HG03558 (cell line): ENCODE measurements around the gene SPATA6L.

Experiments
- ATAC-seq: cut with Tn5 transposase; IDR thresholded peaks from one replicate; pipeline ENCODE4 v1.9.1; 2021; ENCODE audit warnings: moderate number of reproducible peaks; ENCODE audit not compliant: unreplicated experiment; ENCODE audit errors: extremely low read depth

The SPATA6L gene, protein sequence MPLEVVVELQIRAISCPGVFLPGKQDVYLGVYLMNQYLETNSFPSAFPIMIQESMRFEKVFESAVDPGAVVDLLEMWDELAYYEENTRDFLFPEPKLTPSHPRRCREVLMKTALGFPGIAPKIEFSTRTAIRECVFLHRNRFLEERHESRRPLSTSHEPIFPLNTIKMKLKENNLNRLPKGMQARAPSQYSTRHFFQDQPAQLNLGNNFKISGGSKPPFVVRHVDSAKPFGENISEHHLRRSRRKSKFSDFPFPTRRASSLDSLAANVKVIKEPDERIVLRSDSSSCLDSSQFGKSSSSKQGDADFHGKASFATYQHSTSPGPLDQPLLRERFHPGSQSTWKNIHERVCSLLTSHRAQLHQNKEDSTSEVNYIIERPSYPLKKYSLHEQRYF

DNA sequence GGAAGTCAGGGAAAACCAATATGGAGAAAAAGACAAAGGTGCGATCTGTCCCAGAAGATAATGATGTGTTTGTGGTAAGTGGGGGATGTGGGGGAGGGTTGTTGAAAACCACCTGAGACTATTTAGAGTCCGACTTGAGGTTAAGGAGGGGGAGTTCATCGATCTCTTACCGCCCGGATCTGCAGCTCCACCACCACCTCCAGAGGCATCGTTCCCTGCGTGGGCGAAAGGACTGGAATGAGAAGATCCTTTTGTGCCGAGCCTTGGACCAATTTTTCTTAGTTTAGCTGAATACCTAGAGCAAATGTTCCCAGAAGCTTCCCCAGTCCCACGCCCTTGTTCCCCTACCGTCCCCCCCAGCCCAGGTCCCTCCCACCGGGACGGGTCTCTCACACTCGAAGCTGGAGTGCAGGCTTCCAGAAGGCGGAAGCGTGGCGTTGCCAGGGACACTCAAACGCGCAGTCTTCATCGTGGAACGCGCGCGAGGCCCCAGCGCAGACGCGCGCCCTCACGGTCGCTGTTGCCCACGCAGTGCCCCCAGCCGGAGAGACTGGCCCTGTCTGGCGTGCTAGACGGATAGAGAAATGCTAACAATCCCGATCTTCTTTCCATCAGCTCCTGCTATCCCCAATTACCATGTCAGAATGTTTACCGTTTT is at the start of gene SPATA6L:
Gene SPATA6L (minus strand): TSS at position 439 of the 658 bp plus-strand sequence. CDS start 230 bp downstream, at position 209.
- ATAC-seq = no peak

DNA sequence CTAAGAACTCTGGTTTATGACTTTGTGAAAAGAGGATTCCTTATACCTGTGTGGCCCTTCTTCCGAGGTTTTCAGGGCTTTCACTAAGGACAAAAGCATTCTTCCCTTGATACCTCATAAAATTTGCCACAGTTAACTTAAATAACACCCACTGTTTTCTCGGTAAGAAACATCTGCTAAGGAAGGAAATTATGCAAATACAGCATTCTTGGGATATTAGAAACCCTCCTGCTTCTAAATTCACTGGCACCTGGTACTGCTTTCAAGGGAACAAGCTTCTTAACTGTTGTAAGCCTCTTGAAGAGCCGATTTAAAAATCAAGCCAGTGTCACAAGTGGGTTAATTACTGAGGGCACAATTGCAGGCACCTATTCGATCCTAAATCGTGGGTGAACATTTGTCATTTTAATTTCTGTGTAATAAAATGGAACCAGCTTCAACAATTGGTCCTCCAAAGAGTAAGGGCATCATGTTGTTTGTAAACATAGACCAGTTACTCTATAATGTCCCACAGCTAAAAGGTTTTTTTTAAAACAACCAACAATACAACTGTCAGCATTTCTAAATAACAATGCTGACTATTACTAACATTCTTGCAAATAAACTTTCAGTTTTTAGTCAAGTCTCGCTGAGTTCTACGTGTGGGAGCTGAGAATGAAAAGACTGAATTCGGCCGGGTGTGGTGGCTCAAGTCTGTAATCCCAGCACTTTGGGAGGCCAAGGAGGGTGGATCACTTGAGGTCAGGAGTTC is 48.2 kb upstream of the SPATA6L start:
- no peak for ATAC-seq

DNA sequence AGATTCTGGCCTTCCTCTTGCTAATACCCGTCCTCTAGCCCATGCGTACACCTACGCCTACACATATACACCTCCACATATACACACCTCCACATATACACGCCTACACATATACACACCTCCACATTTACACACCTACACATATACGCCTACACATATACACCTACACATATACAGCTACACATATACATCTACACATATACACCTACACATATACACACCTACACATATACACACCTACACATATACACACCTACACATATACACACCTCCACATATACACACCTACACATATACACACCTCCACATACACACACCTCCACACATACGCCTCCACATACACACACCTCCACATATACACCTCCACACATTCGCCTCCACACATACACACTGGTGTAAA is 47.6 kb upstream of the SPATA6L start:
- ATAC-seq = no peak

DNA sequence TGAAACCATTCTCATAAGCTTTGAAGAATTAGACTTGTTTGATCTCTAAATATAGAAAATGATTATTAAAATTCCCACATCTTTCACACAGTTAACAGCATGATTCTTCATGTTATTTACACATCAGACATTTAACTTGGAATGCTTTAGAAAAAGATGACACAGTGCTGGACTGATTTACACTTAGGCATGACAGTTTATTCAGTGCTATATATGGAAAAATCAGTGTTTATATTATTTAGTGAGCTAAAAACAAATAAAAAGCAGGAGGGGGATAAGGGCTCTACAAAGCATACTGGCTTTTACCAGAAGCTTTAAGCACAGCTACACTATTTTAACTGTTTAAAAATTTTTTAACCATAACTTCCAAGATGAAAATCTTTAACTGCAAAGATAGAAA is 43.1 kb upstream of the SPATA6L start:
- no peak for ATAC-seq

DNA sequence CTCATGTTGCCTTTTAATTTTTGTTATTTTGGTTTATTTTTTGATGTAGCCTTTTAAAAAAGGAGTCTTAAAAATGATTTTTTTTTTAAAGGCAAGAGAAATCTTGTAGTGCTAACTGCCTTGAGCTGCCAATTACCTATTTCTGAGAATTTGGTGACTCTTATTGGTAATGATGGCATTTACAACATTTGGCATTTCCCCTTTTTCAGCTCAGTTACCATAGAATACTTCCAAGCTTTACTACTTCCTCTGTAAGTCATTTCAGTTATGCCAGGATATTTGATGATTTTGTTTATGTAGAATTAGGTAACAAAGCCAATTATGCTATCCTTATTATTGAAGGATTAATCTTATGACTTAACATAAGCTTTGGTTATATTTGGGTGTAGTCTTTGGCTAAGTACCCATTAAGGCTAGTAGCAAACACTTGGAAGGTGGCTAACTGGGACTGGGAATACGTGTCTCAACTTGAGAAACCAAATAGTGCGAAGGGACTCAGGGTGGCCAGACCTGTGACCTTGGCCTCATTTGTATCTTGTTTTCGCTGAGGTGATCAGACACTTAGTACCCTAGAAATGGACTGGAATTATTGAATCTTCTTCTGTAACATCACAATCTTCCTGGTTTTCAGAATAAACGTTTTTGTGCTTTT is 40.8 kb upstream of the SPATA6L start:
- no peak for ATAC-seq

DNA sequence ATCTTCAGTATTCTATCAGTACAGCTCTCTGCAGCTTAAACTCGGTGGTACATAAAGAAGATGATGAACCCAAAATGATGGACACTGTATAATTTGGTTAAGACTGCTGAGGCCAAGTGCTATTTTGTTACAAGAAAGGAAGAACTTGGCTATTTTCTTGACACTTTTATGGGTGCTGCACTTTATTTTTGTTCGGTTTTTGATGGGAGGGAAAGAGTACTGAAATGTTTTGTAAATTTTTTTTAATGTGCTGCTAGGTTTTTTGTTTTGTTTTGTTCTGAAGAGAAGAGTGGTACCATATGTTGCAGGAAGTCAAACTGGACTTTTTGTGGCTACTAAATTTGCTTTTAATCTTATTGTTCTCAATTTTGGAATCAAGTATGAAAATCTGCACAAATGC is 39.7 kb upstream of the SPATA6L start:
- ATAC-seq = no peak

DNA sequence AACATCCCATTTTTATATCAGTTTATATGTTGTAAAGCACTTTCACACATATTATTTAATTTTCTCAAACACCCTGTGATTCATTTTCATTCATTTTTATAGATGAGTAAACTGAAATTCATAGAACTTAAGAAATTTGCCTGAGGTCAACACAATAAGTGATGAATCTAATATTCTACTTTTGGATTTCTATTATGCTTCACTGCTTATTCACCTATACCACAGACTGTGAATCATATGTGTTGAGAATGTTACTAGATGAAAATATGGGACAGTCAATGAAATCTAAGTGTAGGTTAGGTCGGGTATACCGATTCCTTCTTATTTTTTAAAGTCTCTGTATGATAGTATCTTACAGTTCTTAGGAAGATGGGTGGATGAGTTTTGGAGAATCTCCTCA is 37.8 kb upstream of the SPATA6L start:
- ATAC-seq = no peak

DNA sequence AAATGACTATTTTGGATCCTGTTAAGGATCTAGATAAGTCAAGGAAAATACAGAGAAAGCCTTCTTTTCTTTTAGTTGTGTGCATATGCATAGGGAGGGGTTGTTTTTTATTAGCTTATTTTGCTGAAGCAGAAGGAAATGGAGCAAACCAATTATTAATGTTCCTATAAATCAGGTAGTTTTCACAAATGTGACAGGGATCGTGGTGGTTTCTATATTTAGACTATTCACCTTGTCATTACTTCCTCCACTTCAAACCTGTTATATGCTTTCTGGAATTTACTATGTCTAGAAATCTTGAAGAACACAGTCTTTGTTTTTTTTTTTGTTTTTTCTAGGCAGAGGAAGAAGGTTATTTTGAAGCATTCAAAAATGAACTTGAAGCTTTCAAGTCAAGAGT is 35.2 kb upstream of the SPATA6L start:
- ATAC-seq = no peak

DNA sequence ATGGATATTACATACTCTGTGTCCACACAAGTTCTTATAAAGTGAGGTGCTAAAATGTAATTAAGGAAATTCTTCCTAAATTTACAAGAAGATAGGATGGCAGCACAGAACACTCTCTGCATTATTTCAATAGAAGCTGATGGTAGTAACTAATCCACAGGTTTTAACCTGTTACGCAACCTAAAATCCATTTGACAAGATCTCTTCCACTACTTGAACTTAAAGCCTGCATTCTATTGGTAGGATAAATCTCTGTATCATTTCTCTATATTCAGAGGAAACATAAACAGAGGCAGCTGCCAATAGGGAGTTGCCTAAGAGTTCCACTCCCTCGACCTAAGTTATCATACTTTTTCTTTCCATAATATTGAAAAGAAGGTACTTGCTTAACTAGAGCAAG is 34.7 kb upstream of the SPATA6L start:
- no peak for ATAC-seq

DNA sequence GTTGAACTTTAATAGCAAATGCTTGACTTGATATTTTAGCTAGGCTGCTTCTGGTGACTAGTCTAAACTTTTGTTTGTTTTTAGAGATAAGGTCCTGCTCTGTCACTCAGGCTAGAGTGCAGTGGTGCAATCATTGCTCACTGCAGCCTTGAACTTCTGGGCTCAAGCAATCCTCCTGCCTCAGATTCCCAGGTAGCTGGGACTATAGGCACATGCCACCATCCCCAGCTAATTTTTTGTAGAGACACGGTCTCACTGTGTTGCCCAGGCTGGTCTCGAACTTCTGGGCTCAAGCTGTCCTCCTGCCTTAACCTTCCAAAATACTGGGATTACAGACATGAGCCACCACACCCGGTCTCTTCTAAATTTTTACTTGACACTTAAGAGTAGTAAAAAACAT is 33.8 kb upstream of the SPATA6L start:
- ATAC-seq = no peak

DNA sequence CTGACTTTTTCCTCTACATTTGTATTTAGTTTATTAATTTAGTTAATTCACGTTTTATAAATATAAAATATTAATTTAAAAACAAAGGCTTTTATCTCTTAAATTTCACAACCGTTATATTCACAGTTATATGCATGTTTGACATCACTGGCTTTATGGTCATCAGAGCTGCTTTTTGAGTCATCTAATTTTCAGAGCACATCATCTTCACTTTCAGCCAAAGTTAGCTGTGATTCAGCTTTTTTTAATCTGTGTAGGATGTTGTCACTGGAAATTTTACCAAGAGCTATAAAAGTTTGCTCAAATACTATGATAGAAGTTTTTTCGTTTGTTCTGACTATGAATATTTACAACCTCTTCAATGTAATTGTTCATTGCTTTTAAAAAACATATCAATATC is 25.5 kb upstream of the SPATA6L start:
- ATAC-seq = no peak

DNA sequence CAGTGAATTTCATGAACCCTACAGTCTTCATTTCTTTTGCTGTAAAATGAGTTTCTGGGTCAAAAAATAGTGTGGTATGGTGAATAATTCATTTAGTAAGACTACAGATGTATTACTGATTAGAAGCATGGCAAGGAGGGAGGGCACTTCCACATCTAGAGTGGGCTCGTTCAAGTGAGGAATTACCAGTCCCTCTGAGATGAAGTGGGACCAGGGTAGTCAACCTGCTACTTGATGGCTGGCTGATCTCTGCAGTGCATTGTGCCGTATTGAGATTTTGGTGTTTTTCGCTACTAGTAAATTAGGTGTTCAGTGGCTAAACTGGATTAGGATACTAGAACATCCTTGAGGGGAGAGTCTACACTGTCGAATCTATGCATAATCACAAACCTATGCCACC is 23.9 kb upstream of the SPATA6L start:
- peak; percentile 39 for ATAC-seq

DNA sequence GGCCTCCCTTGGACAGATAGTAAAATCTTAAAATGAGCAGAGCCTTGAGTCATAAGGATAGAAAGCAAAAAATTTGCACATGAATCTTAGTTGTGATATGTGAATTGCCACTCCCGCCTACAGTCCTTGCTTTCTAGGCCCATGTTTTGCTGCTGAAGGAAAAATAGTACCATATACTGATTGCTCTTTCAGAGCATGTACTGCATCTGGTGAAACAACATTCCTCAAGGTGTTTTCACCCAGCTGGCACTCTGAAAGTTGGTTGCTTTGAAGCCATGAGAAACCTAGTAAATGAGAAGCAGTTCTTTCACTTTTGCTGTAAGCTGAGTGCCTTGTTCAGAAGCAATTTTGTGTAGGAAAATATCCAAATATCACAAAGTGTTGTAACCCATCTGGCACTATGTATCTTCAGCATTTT is 23.4 kb upstream of the SPATA6L start:
- peak; percentile 44 for ATAC-seq

DNA sequence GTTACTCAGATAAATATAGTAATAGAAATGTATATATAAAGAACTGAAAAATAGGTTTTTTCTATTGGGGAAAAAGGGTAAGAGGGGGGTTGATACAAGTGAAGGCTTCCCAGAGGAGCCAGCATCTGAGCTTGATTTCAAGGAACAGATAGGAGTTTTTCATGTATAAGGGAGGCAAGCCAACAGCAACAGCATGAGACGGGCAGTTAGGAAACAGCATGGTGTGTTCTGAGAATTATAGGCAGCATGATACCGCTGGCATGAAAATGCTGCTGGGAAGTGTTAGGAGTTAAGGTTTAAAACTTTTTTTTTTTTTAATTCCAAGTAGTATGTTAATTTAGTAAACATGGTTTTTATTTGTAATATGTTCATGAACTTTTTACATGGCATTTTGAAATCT is 22.7 kb upstream of the SPATA6L start:
- no peak for ATAC-seq

DNA sequence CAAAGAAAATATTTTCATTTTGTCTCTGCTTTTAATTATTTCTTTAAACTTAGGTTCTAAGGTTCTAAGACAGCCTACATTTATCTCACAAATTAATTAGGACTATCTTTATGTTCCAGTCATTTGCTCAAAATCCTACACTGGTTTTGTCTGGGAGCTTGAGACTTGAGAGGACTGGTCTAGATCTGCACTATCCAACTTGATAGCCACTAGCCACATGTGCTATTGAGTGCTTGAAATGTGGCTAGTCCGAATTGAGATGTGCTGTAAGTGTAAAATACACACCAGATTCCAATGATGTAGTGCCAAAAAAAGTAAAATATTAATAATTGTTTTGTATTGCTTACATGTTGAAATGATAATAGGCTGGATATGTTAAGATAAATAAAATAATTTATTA is 20.3 kb upstream of the SPATA6L start:
- ATAC-seq = no peak

DNA sequence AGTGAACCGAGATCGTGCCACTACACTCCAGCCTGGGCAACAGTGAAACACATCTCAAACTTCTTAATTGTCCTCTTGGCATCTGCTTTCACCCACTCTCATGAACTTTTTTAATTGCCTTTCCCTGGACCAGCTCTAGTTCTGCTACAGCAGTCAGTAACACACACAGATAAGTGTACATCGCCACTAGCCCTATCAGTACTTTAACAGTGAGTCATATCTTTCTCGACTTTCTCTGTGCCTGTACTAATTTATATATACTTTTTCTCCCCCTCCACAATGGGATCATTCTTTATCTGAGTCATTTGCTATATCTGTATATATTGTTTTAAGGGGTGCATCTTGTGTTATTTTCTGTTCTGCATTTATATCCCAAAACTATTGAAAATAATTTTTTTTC is 19.8 kb upstream of the SPATA6L start:
- ATAC-seq = no peak

DNA sequence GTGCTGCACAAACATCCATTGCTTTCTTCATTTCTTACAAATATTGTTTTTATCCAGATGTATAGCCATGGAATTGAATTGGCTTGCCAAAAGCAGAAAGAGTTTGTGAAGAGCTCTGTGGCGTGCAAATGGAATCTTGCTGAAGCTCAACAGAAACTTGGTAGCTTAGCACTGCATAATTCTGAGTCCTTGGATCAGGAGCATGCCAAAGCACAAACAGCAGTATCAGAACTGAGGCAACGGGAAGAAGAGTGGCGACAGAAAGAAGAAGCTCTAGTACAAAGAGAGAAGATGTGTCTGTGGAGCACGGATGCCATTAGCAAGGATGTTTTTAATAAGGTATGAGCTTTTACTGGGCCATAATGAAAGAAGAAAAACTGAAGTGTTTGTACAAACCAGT is 18.5 kb upstream of the SPATA6L start:
- ATAC-seq = no peak

DNA sequence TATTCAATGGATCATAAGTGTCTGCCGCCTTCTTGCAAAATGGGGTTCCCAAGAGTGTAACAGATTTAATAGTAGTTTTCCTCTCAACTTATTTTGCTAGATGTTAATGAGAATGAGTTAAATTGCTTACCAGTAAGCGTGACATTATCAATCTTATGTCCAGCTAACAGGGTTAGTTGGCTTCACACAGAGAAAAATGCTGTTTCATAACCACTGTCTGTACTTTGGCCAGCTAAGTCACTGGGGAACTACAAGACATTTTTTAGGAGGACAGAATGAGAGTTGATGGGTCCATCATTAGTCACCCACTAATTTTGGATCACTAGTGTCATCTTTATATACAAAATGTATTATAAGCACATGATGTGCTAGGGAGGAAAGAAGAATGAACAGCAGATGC is 14.5 kb upstream of the SPATA6L start:
- no peak for ATAC-seq

DNA sequence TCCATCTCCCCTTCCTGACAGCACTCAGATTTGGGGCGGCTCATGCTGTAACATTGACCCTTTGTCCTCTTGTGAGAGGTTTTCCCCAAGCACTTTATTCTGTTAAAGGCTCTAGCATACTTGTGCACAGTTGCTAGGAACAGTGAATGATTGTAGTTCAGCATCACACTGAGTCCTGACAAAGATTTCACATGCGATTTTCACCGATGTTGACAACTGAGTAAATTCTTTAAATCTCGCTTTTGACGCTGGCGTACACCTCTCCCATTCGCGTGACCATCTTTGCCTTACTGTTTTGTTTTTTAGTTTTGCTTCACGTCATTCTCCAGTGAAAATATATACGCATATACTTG is 13.9 kb upstream of the SPATA6L start:
- ATAC-seq = no peak

DNA sequence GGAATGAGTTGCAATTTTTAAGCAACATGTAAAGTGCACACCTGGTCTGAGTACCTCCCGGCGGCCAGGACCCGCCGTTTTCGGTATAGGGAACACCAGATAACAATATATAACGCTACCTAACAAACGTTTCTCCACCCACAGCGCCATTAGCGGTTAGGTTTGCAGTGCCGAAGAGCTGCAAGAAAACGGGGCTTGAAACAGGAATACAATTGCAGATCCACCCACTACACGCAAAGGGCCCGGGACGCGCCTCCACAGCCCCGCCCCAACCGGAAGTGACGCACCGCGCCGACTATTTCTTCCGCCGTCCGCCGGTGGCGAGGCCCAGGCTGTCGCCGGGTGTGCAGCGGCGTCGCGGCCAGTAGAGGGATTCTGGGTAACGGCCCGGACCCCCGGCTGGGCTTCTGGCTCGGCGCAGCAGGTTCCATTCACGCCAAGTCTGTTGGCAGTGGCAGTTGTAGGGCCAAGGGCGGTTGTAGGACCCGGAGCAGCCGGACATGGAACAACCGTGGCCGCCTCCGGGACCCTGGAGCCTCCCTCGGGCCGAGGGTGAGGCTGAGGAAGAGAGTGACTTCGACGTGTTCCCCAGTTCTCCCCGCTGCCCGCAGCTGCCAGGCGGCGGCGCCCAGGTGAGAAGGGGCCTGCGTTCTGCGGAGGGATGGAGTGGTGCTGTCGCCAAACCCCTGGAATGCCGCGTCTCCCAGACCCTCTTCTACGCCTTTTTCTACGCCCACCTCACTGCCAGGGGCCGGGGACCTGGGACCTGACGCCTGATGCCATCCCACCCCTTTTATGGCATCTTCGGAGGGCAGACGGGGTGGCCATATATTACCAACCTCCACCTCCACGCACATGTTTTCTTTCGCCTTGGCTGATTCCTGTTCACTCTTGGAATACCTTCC is 13.2 kb upstream of the SPATA6L start, which contains the start of gene CDC37L1:
Gene CDC37L1 (plus strand): TSS at position 302 of the 905 bp plus-strand sequence. CDS start 199 bp downstream, at position 501.
- peak; percentile 92 for ATAC-seq
